ENCODE measurements around the gene SCIMP.
"Not testable (repeated sequence)": the region's sequence is repeated elsewhere in the genome, so short reads cannot be mapped to it uniquely, and the experiment has no call there.

The SCIMP gene

GRCh38 chr17:5254414-5254813 lies 19.8 kb upstream of the SCIMP start:
- no peak for DNase-seq
- TF ChIP-seq POLR2A (IDR thresholded peaks at IDR 0.05; ENCODE audit: low read length) (no peak), GATA1 (IDR thresholded peaks at IDR 0.05; ENCODE audit: low read depth, low read length) (no peak)

GRCh38 chr17:5249615-5250014 lies 15.0 kb upstream of the SCIMP start:
- peak; percentile 76 to 82 for DNase-seq
- TF ChIP-seq GATA1 (IDR thresholded peaks at IDR 0.05; ENCODE audit: low read depth, low read length) (no peak), POLR2A (IDR thresholded peaks at IDR 0.05; ENCODE audit: low read length) (no peak)

GRCh38 chr17:5248821-5249479 lies 14.3 kb upstream of the SCIMP start:
- TF ChIP-seq POLR2A (IDR thresholded peaks at IDR 0.05; ENCODE audit: low read length) (no peak), GATA1 (IDR thresholded peaks at IDR 0.05; ENCODE audit: low read depth, low read length) (no peak)
- DNase-seq: no peak

- no peak for DNase-seq
- TF ChIP-seq GATA1 (IDR thresholded peaks at IDR 0.05; ENCODE audit: low read depth, low read length) (no peak), POLR2A (IDR thresholded peaks at IDR 0.05; ENCODE audit: low read length) (no peak)
These were observed 13.0 kb upstream of the SCIMP start for GRCh38 chr17:5247621-5248020.

GRCh38 chr17:5241861-5242671 lies 7.4 kb upstream of the SCIMP start:
- DNase-seq: no peak

GRCh38 chr17:5239769-5240168 lies 5.1 kb upstream of the SCIMP start:
- DNase-seq: not testable (repeated sequence)

More at GRCh38 chr17:5241861-5242671, 7.4 kb upstream of the SCIMP start:
- TF ChIP-seq POLR2A (IDR thresholded peaks at IDR 0.05; ENCODE audit: low read length) (no peak), GATA1 (IDR thresholded peaks at IDR 0.05; ENCODE audit: low read depth, low read length) (no peak)

- TF ChIP-seq GATA1 (IDR thresholded peaks at IDR 0.05; ENCODE audit: low read depth, low read length) (no peak), POLR2A (IDR thresholded peaks at IDR 0.05; ENCODE audit: low read length) (no peak)
- no peak for DNase-seq
These were observed 3.7 kb upstream of the SCIMP start for GRCh38 chr17:5238333-5238732.

- peak; percentile 76 to 83 for DNase-seq
- TF ChIP-seq GATA1 (IDR thresholded peaks at IDR 0.05; ENCODE audit: low read depth, low read length) (no peak), POLR2A (IDR thresholded peaks at IDR 0.05; ENCODE audit: low read length) (no peak)
These were observed 2.9 kb upstream of the SCIMP start for GRCh38 chr17:5237541-5238016.

- TF ChIP-seq GATA1 (IDR thresholded peaks at IDR 0.05; ENCODE audit: low read depth, low read length) (no peak), POLR2A (IDR thresholded peaks at IDR 0.05; ENCODE audit: low read length) (no peak)
- DNase-seq: no peak
These were observed 2.4 kb upstream of the SCIMP start for GRCh38 chr17:5236938-5237540.

- not testable (repeated sequence) for DNase-seq
These were observed 1.2 kb downstream of the SCIMP start for GRCh38 chr17:5233492-5233891.

GRCh38 chr17:5226940-5227878 lies 7.5 kb downstream of the SCIMP start:
- TF ChIP-seq GATA1 (IDR thresholded peaks at IDR 0.05; ENCODE audit: low read depth, low read length): no peak
- no peak for TF ChIP-seq POLR2A (IDR thresholded peaks at IDR 0.05; ENCODE audit: low read length)
- no peak for DNase-seq

GRCh38 chr17:5225668-5226457 lies 8.8 kb downstream of the SCIMP start:
- DNase-seq: no peak
- TF ChIP-seq GATA1 (IDR thresholded peaks at IDR 0.05; ENCODE audit: low read depth, low read length) (no peak), POLR2A (IDR thresholded peaks at IDR 0.05; ENCODE audit: low read length) (no peak)

- not testable (repeated sequence) for DNase-seq
These were observed 12.7 kb downstream of the SCIMP start for GRCh38 chr17:5221912-5222311.

Measured in erythroblast (primary cell).